ENCODE measurements around the gene KRT74. TPM values are rescaled to one million over a fixed set of nuclear protein-coding genes. Genes with fewer than 3 reads are reported as not detected.

Gene KRT74
- total RNA-seq, 4 donors from 2014 or later = 2.0 to 44.4 (median 21.2) TPM

DNA sequence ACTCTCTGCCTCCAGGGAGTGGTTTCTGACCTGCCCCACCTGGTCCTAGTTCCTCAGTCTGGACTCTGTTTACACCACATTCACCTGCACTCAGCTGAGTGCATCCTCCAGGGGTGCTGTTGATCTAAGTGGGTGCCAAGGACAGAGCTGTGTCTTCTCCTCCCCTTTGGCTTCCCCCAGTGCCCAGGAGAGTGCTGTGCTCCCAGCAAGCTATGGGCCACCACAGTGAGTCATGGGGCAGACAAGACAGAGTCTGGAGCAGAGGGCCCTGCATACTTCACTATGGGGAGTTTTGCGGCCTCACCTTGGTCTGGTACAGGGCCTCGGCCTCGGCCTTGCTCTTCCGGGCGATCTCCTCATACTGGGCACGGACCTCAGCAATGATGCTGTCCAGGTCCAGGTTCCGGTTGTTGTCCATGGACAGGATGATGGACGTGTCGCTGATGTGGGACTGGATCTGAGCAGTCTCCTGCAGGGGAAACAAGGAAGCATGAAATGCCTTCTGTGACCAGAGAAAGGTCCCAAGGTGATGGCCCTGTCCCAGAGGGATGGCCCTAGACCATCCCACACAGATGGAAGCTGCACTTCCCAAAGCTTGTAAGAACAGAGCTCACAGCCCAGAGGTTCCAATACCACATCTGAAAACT lies 39.9 kb upstream of the KRT74 start:
- TF ChIP-seq POLR2A (IDR thresholded peaks at IDR 0.05) = no peak
- no peak for TF ChIP-seq EP300 (IDR thresholded peaks at IDR 0.05)
- no peak for TF ChIP-seq POLR2AphosphoS5 (IDR thresholded peaks at IDR 0.05)
- TF ChIP-seq, protein P1, sequence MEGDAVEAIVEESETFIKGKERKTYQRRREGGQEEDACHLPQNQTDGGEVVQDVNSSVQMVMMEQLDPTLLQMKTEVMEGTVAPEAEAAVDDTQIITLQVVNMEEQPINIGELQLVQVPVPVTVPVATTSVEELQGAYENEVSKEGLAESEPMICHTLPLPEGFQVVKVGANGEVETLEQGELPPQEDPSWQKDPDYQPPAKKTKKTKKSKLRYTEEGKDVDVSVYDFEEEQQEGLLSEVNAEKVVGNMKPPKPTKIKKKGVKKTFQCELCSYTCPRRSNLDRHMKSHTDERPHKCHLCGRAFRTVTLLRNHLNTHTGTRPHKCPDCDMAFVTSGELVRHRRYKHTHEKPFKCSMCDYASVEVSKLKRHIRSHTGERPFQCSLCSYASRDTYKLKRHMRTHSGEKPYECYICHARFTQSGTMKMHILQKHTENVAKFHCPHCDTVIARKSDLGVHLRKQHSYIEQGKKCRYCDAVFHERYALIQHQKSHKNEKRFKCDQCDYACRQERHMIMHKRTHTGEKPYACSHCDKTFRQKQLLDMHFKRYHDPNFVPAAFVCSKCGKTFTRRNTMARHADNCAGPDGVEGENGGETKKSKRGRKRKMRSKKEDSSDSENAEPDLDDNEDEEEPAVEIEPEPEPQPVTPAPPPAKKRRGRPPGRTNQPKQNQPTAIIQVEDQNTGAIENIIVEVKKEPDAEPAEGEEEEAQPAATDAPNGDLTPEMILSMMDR (IDR thresholded peaks at IDR 0.05) = no peak
- H3K27ac ChIP-seq = no peak overlapping the region
- DNase-seq (ENCODE audit: low spot score in 2 of 2) = no peak
- WGBS = 92% methylated on average over 9 of the region's 9 CpGs
- H3K27me3 ChIP-seq = peaks cover 20% of the 10 kb centered on the region
- no peak overlapping the region for H3K4me3 ChIP-seq
- no peaks in the 10 kb centered on the region for H3K36me3 ChIP-seq
- no peaks in the 10 kb centered on the region for H3K4me1 ChIP-seq
- H3K9me3 ChIP-seq = no peaks in the 10 kb centered on the region

DNA sequence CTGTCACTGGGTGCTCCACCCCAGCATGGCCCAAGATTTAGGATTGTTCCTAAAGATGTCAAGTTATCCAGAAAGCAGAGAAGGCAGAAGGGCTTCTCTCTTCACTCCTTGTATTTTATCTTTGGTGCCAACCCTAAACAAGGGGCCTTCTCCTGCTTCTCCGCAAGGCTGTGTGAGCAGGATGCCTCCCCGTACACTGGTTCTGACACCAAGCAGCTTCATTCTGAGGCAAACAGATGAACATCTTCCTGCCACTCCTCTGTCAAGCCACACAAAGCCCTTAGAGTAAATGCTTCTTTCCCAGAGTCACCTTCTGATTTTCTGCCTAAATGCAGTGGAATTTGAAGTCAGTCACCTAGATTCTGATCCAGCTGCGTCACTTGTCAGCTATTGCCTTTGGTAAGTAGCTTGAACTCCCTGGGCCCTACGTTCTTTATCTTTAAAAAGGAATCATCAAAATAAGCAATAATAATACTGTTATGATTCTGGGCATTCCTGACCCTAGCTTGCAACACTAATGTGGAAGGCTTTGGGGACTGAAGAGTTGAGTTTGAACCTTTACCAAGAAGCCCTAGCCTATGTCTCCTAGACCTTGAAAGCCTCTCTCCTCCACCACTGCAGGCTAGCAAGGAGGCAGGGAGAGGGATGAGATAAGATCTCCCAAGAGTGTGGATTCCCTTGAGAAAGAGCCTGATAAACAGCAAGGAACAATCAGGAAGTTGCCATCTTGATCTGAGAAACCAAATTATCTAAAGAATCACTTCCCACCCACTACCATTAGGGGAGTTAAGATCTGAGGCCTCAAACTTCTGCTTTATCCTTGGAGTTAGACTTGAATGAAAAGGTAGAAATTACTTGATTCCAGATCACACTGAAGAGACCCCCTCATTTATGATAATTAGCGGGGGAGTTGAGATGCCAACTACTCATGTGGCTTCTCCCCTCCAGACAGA lies 39.1 kb upstream of the KRT74 start:
- Histone ChIP-seq H3K36me3 (no peaks in the 10 kb centered on the region), H3K4me3 (no peak overlapping the region), H3K9me3 (no peaks in the 10 kb centered on the region), H3K27me3 (peaks cover 20% of the 10 kb centered on the region), H3K27ac (no peak overlapping the region), H3K4me1 (no peaks in the 10 kb centered on the region)
- TF ChIP-seq POLR2A (IDR thresholded peaks at IDR 0.05) = no peak
- no peak for TF ChIP-seq EP300 (IDR thresholded peaks at IDR 0.05)
- TF ChIP-seq POLR2AphosphoS5 (IDR thresholded peaks at IDR 0.05) = no peak
- TF ChIP-seq, protein P1 (IDR thresholded peaks at IDR 0.05) = no peak
- WGBS = 91% methylated on average over 5 of the region's 5 CpGs
- no peak for DNase-seq (ENCODE audit: low spot score in 2 of 2)

DNA sequence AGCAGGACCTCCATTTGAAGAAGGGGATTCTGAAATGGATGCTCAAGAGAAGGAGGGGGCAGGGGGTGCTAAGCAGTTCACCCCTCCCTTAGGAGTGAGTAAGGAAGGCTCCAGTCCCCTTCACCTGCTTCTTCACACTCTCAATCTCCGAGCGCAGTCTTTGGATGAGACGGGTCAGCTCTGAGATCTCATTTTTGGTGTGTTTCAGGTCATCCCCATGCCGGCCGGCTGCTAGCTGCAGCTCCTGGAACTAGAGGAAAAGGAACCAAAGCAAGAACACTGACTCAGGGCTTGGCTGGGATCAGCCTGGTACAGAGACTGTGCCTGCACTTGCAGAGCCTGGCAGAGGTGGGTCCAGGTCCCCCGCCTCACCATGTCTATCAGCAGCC lies 37.4 kb upstream of the KRT74 start:
- no peak overlapping the region for H3K4me3 ChIP-seq
- DNase-seq (ENCODE audit: low spot score in 2 of 2) = no peak
- H3K27me3 ChIP-seq = peaks cover 20% of the 10 kb centered on the region
- H3K4me1 ChIP-seq = no peaks in the 10 kb centered on the region
- no peak overlapping the region for H3K27ac ChIP-seq
- TF ChIP-seq POLR2A (IDR thresholded peaks at IDR 0.05) (no peak), EP300 (IDR thresholded peaks at IDR 0.05) (no peak), POLR2AphosphoS5 (IDR thresholded peaks at IDR 0.05) (no peak)
- TF ChIP-seq, protein P1 (IDR thresholded peaks at IDR 0.05) = no peak
- WGBS = 71% methylated on average over 4 of the region's 6 CpGs
- no peaks in the 10 kb centered on the region for H3K9me3 ChIP-seq
- H3K36me3 ChIP-seq = no peaks in the 10 kb centered on the region

DNA sequence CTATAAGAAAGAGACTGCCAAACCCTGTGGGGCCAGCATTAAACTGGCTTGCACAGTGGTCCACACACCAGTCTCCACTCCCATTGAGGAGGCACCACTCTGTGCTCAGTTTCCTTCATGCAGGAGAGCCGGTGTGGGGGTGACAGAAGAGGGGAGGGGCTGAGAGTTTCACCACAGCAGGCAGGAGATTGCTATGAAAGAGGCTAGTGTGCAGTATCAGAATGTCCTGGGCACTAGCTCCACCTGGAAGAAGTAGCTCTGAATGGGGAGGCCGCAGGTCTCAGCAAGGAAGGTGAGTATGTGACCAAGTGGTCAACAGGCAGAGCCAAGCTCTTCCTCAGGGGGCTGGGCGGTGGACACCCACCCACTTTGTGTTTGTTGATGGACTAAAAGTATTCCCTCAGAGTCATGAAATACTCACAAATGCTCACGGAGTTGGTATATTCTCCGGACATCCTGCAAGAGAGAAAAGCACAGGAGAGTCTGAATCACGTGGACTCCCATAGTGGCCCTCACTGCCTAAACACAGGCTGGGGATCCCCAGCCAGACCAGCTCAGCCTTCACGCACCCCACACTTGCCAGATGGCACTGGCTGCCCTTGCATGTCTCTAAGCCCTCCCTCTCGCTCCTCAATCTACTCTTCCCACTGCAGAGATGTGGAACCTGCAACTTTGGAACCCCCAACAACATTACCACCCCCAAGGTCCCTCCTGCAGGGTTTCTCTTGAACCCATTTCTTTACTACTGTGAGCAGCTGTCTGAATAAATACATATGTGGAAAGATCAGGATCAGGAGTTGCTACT lies 35.4 kb upstream of the KRT74 start:
- Histone ChIP-seq H3K27me3 (peaks cover 24% of the 10 kb centered on the region), H3K4me3 (no peak overlapping the region), H3K4me1 (no peaks in the 10 kb centered on the region), H3K27ac (no peak overlapping the region), H3K36me3 (no peaks in the 10 kb centered on the region), H3K9me3 (no peaks in the 10 kb centered on the region)
- no peak for TF ChIP-seq EP300 (IDR thresholded peaks at IDR 0.05)
- TF ChIP-seq, protein P1 (IDR thresholded peaks at IDR 0.05) = no peak
- no peak for TF ChIP-seq POLR2A (IDR thresholded peaks at IDR 0.05)
- no peak for TF ChIP-seq POLR2AphosphoS5 (IDR thresholded peaks at IDR 0.05)
- no peak for DNase-seq (ENCODE audit: low spot score in 2 of 2)
- WGBS = 87% methylated on average over 6 of the region's 8 CpGs

Data from suprapubic skin (tissue), 4 donors.